ENCODE measurements around the gene ELF5. TPM values are rescaled to one million over a fixed set of nuclear protein-coding genes. Genes with fewer than 3 reads are reported as not detected.

The ELF5 gene
- total and polyA plus RNA-seq, 2 donors (not counting 1 experiment from before 2014, with no cell fraction given): not detected

GRCh38 chr11:34464591-34465051 is 49.0 kb downstream of the ELF5 start:
- H4K20me1 ChIP-seq (ENCODE audit: control insufficient read depth, insufficient read depth, low read length, poor library complexity, severe bottlenecking): no peaks in the 10 kb centered on the region
- no peaks in the 10 kb centered on the region for H3K27me3 ChIP-seq (replicated peaks in 1 of 4; ENCODE audit: control extremely low read depth in 1 of 4, control insufficient read depth in 3 of 4, insufficient read depth in 4 of 4, low read length in 3 of 4)
- no peak overlapping the region for H3K27ac ChIP-seq (ENCODE audit: low read length in 2 of 2)
- no peaks in the 10 kb centered on the region for H3K79me2 ChIP-seq (ENCODE audit: control insufficient read depth, insufficient read depth, low read length)
- CTCF ChIA-PET: interaction anchor here (0.7 to 0.9 kb wide), 3 partner anchors 15 to 680 kb away, joined by 3 read pairs; no protein-coding TSS in a partner anchor
- H3K27me3 Mint-ChIP-seq: no peaks in the 10 kb centered on the region
- no peak overlapping the region for H3K4me2 ChIP-seq (replicated peaks; ENCODE audit: low read depth, low read length, poor library complexity, severe bottlenecking)
- intact Hi-C loops (cut with micrococcal nuclease): no loop called here
- no peak overlapping the region for H3K9ac ChIP-seq (ENCODE audit: low read length)
- no peak overlapping the region for H3K4me3 ChIP-seq (ENCODE audit: control extremely low read depth in 1 of 5, extremely low read depth in 1 of 5, insufficient read depth in 1 of 5, low read depth in 2 of 5, low read length in 4 of 5)
- no peak for DNase-seq
- no peak for ATAC-seq (ENCODE audit: low read depth)
- H3K9me3 ChIP-seq (ENCODE audit: control extremely low read depth in 1 of 3, control insufficient read depth in 2 of 3, insufficient read depth in 1 of 3, low read length in 2 of 3): peaks cover 1 to 11% (median 9%) of the 10 kb centered on the region in 3 donors
- POLR2A ChIA-PET: no interaction called here
- H2AFZ ChIP-seq (ENCODE audit: insufficient read depth, low read depth, low read length, poor library complexity, severe bottlenecking): no peak overlapping the region
- peaks cover 14% of the 10 kb centered on the region for H3K9me3 Mint-ChIP-seq (ENCODE audit: insufficient read depth)
- H3K36me3 ChIP-seq (replicated peaks in 1 of 2; ENCODE audit: control extremely low read depth in 1 of 2, control insufficient read depth in 1 of 2, extremely low read depth in 1 of 2, insufficient read depth in 2 of 2, low read length in 1 of 2): peaks cover 17 to 93% of the 10 kb centered on the region in 2 experiments
- TF ChIP-seq EZH2 (IDR thresholded peaks at IDR 0.05; ENCODE audit: borderline replicate concordance, insufficient read depth, low read depth, low read length, poor library complexity, severe bottlenecking): no peak
- no peak for TF ChIP-seq CTCF (IDR thresholded peaks at IDR 0.05)
- no peak overlapping the region for H3K27ac Mint-ChIP-seq
- 54% methylated on average over 4 of the region's 7 CpGs for WGBS (ENCODE audit: insufficient coverage)
- H3K4me1 ChIP-seq (ENCODE audit: control insufficient read depth in 2 of 2, insufficient read depth in 2 of 2, low read length in 2 of 2): no peaks in the 10 kb centered on the region
- H3K4me3 Mint-ChIP-seq: no peak overlapping the region
- peaks cover 4% of the 10 kb centered on the region for H3K4me1 Mint-ChIP-seq

- peaks cover 4% of the 10 kb centered on the region for H3K4me1 Mint-ChIP-seq
- intact Hi-C loops (cut with micrococcal nuclease): no loop called here
- H2AFZ ChIP-seq (ENCODE audit: insufficient read depth, low read depth, low read length, poor library complexity, severe bottlenecking): no peak overlapping the region
- CTCF ChIA-PET: no interaction called here
- H3K27me3 Mint-ChIP-seq: no peaks in the 10 kb centered on the region
- H4K20me1 ChIP-seq (ENCODE audit: control insufficient read depth, insufficient read depth, low read length, poor library complexity, severe bottlenecking): no peaks in the 10 kb centered on the region
- peaks cover 8% of the 10 kb centered on the region for H3K9me3 Mint-ChIP-seq (ENCODE audit: insufficient read depth)
- WGBS (ENCODE audit: insufficient coverage): 94% methylated on average over 12 of the region's 14 CpGs
- no peak overlapping the region for H3K27ac ChIP-seq (ENCODE audit: low read length in 2 of 2)
- no peak overlapping the region for H3K4me3 Mint-ChIP-seq
- no peaks in the 10 kb centered on the region for H3K4me1 ChIP-seq (ENCODE audit: control insufficient read depth in 2 of 2, insufficient read depth in 2 of 2, low read length in 2 of 2)
- POLR2A ChIA-PET: no interaction called here
- H3K4me2 ChIP-seq (replicated peaks; ENCODE audit: low read depth, low read length, poor library complexity, severe bottlenecking): no peak overlapping the region
- H3K4me3 ChIP-seq (ENCODE audit: control extremely low read depth in 1 of 5, extremely low read depth in 1 of 5, insufficient read depth in 1 of 5, low read depth in 2 of 5, low read length in 4 of 5): no peak overlapping the region
- H3K36me3 ChIP-seq (replicated peaks in 1 of 2; ENCODE audit: control extremely low read depth in 1 of 2, control insufficient read depth in 1 of 2, extremely low read depth in 1 of 2, insufficient read depth in 2 of 2, low read length in 1 of 2): peaks cover 24 to 95% of the 10 kb centered on the region in 2 experiments
- DNase-seq (no peak), ATAC-seq (ENCODE audit: low read depth) (no peak)
- TF ChIP-seq CTCF (IDR thresholded peaks at IDR 0.05) (no peak), EZH2 (IDR thresholded peaks at IDR 0.05; ENCODE audit: borderline replicate concordance, insufficient read depth, low read depth, low read length, poor library complexity, severe bottlenecking) (no peak)
- H3K9me3 ChIP-seq (ENCODE audit: control extremely low read depth in 1 of 3, control insufficient read depth in 2 of 3, insufficient read depth in 1 of 3, low read length in 2 of 3): peaks cover 1 to 5% (median 4%) of the 10 kb centered on the region in 3 donors
- H3K79me2 ChIP-seq (ENCODE audit: control insufficient read depth, insufficient read depth, low read length): no peaks in the 10 kb centered on the region
- H3K9ac ChIP-seq (ENCODE audit: low read length): no peak overlapping the region
- H3K27me3 ChIP-seq (replicated peaks in 1 of 4; ENCODE audit: control extremely low read depth in 1 of 4, control insufficient read depth in 3 of 4, insufficient read depth in 4 of 4, low read length in 3 of 4): no peaks in the 10 kb centered on the region
- H3K27ac Mint-ChIP-seq: no peak overlapping the region
Measured at GRCh38 chr11:34461215-34461614, 52.4 kb downstream of the ELF5 start.
